ENCODE data around the gene PITX2. TPM values are rescaled to one million over a fixed set of nuclear protein-coding genes. Genes with fewer than 3 reads are reported as not detected.

PITX2 gene
- total and polyA plus RNA-seq, 2 of the 13 experiments (the other 11 are each of a cell fraction or from before 2014, with no cell fraction given) = not detected

DNA sequence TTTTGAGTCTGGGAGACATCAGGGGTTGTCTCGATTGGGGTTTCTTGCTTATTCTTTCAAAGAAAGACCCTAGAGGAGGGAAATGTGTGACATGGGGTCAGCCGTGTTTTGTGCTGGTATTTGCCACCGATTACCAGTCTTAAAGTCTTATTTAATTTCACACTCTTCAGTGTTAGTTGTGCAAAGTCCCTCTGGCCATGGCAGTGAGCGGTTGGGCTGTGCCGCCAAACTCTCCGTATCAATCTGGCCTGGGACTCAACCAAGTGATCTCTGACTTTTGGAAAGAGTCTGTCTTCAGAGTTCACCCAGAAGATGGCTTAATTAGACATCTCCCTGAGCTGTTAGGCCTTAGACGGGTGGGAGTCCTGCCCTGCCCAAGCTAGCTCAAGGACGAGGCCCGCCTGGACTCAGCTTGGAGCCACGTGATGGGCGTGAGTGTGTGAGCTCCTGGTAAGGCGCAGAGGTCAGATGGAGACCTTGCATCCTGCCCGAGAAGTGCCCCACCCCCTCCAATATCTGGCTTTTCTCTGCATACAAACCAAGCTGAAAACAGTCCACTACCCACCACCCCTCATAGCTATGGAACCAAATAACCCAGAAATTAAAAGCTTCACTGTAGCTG lies 3.8 kb upstream of the PITX2 start:
- Histone ChIP-seq H2AFZ (ENCODE audit: low read length) (no peak overlapping the region), H3K4me3 (replicated peaks in 1 of 3; ENCODE audit: insufficient read depth in 1 of 3, low read depth in 2 of 3, low read length in 3 of 3) (no peak overlapping the region), H3K79me2 (ENCODE audit: insufficient read depth, low read length) (no peaks in the 10 kb centered on the region), H3K36me3 (replicated peaks in 1 of 2; ENCODE audit: control insufficient read depth in 1 of 2, insufficient read depth in 2 of 2, low read length in 2 of 2) (no peaks in the 10 kb centered on the region), H4K20me1 (ENCODE audit: insufficient read depth, low read length) (no peaks in the 10 kb centered on the region), H3K27ac (ENCODE audit: extremely low read length, insufficient read depth, low read length) (no peak overlapping the region), H3K9me3 (ENCODE audit: low read length) (no peaks in the 10 kb centered on the region), H3K9ac (ENCODE audit: insufficient read depth, low read depth, low read length) (no peak overlapping the region), H3K27me3 (ENCODE audit: control insufficient read depth in 1 of 2, insufficient read depth in 2 of 2, low read length in 2 of 2) (peaks cover 2 to 63% of the 10 kb centered on the region in 2 experiments; a peak in 4 of 5 replicates), H3K4me2 (ENCODE audit: low read depth, low read length) (no peak overlapping the region), H3K4me1 (ENCODE audit: insufficient read depth, low read length) (0 out of 2 replicates have a peak, but pooled peaks cover 3% of the 10 kb centered on the region)
- TF ChIP-seq KDM3A (CRISPR knock-in tag; IDR thresholded peaks at IDR 0.05; ENCODE audit: low read depth) = no peak
- TF ChIP-seq RFX3 (CRISPR knock-in tag; IDR thresholded peaks at IDR 0.05) = no peak
- TF ChIP-seq STAT5B (CRISPR knock-in tag; IDR thresholded peaks at IDR 0.05) = no peak
- no peak for TF ChIP-seq KLF16 (CRISPR knock-in tag; IDR thresholded peaks at IDR 0.05)
- no peak for TF ChIP-seq ATF2 (CRISPR knock-in tag; IDR thresholded peaks at IDR 0.05)
- TF ChIP-seq PLSCR1 (CRISPR knock-in tag; IDR thresholded peaks at IDR 0.05; ENCODE audit: borderline replicate concordance) = no peak
- no peak for TF ChIP-seq ZNF34 (CRISPR knock-in tag; IDR thresholded peaks at IDR 0.05; ENCODE audit: borderline replicate concordance)
- no peak for TF ChIP-seq ZNF878 (CRISPR knock-in tag; IDR thresholded peaks at IDR 0.05)
- TF ChIP-seq, protein P1, sequence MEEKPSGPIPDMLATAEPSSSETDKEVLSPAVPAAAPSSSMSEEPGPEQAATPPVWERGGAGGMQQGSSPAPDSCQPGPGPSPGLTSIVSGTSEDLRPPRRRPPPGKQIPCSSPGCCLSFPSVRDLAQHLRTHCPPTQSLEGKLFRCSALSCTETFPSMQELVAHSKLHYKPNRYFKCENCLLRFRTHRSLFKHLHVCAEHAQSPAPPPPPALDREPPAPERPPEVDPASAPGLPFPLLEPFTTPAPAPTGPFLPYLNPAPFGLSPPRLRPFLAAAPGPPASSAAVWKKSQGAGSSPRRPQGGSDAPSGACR (CRISPR knock-in tag; IDR thresholded peaks at IDR 0.05) = no peak
- no peak for TF ChIP-seq DNMT3B (CRISPR knock-in tag; conservative IDR thresholded peaks at IDR 0.05)
- TF ChIP-seq ZNF589 (CRISPR knock-in tag; conservative IDR thresholded peaks at IDR 0.05) = no peak
- TF ChIP-seq POLR2G (IDR thresholded peaks at IDR 0.05; ENCODE audit: low read depth, low read length) = no peak
- no peak for TF ChIP-seq PAWR (CRISPR knock-in tag; IDR thresholded peaks at IDR 0.05; ENCODE audit: borderline replicate concordance)
- TF ChIP-seq E2F5 (CRISPR knock-in tag; conservative IDR thresholded peaks at IDR 0.05) = no peak
- no peak for TF ChIP-seq ZFY (CRISPR knock-in tag; IDR thresholded peaks at IDR 0.05)
- no peak for TF ChIP-seq HMGA1 (CRISPR knock-in tag; conservative IDR thresholded peaks at IDR 0.05)
- TF ChIP-seq THRA (CRISPR knock-in tag; IDR thresholded peaks at IDR 0.05; ENCODE audit: borderline replicate concordance) = no peak
- no peak for FAIRE-seq
- ChIA-PET POLR2A (no interaction called here), CTCF (ENCODE audit: low intra/inter-chr PET ratio, low total read pairs) (no interaction called here)
- in situ Hi-C loops (cut with HindIII; ENCODE audit: extremely low pct_ligation_motif_present, low pct_unique_long_range_greater_than_20kb) (no loop called here), intact Hi-C loops (cut with micrococcal nuclease; ENCODE audit: unreplicated experiment) (no loop called here)
- ATAC-seq = no peak
- DNase-seq (ENCODE audit: low spot score) = no peak
- WGBS (ENCODE audit: low lambda C conversion rate) = 21% methylated on average over 7 of the region's 13 CpGs
- no TSS peak for BruUV-seq (replicated peaks)
